CD14-positive monocyte (primary cell): Measurements from ENCODE around the gene CYTH4. TPM values are rescaled to one million over a fixed set of nuclear protein-coding genes. Genes with fewer than 3 reads are reported as not detected.

Experiments
- DNase-seq, 3 donors: peaks; one replicate each; pipeline ENCODE4 v3.0.0-alpha.2; 2011 to 2022
- H2AFZ ChIP-seq: 2 replicates; pipeline ENCODE4 v1.6.0; 2012; ENCODE audit warnings: mild to moderate bottlenecking, low read depth, low read length, inconsistent platforms; ENCODE audit not compliant: insufficient read depth, poor library complexity, severe bottlenecking
- H3K27ac ChIP-seq, 2 donors: 1 replicate in 1 of 2; 2 replicates in 1 of 2; pipeline ENCODE4 v1.5.1; 2012 to 2013; ENCODE audit warnings: low read length in 2 of 2, control low read depth in 1 of 2, inconsistent platforms in 1 of 2, low read depth in 1 of 2, mild to moderate bottlenecking in 1 of 2
- H3K27me3 ChIP-seq, 2 donors: one replicate each; pipeline versions ENCODE4 v1.6.0 to v1.6.1; 2011 to 2013; ENCODE audit warnings: low read length in 2 of 2; ENCODE audit not compliant: control insufficient read depth in 2 of 2, insufficient read depth in 2 of 2
- H3K36me3 ChIP-seq, 2 donors: replicated peaks in 1 of 2; 1 replicate in 1 of 2; 2 replicates in 1 of 2; pipeline versions ENCODE4 v1.5.1 to v1.6.1; 2012 to 2013; ENCODE audit warnings: low read length in 2 of 2, control low read depth in 1 of 2, inconsistent platforms in 1 of 2, mild to moderate bottlenecking in 1 of 2; ENCODE audit not compliant: insufficient read depth in 2 of 2, control insufficient read depth in 1 of 2
- H3K4me1 ChIP-seq, 2 donors: 1 replicate in 1 of 2; 2 replicates in 1 of 2; pipeline versions ENCODE4 v1.5.1 to v1.6.1; 2012 to 2013; ENCODE audit warnings: low read length in 2 of 2, control low read depth in 1 of 2, inconsistent platforms in 1 of 2, mild to moderate bottlenecking in 1 of 2, moderate library complexity in 1 of 2; ENCODE audit not compliant: insufficient read depth in 2 of 2, control insufficient read depth in 1 of 2
- H3K4me2 ChIP-seq: replicated peaks from 2 replicates; pipeline ENCODE3; 2012; ENCODE audit warnings: low read length, moderate library complexity, mild to moderate bottlenecking; ENCODE audit not compliant: poor library complexity, severe bottlenecking; ENCODE audit errors: extremely low read depth
- H3K4me3 ChIP-seq, 3 experiments: fragments of 200-600 bp in 1 of 3; sonication (generic) in 1 of 3; replicated peaks in 1 of 3; 1 replicate in 2 of 3; 2 replicates in 1 of 3; pipeline ENCODE4 v1.5.1; 2011 to 2013; ENCODE audit warnings: low read length in 3 of 3, mild to moderate bottlenecking in 3 of 3, control low read depth in 2 of 3, low read depth in 2 of 3, inconsistent platforms in 1 of 3, moderate library complexity in 1 of 3
- H3K79me2 ChIP-seq: 2 replicates; pipeline ENCODE4 v1.6.0; 2012; ENCODE audit warnings: mild to moderate bottlenecking, control low read depth, inconsistent platforms, low read length, moderate library complexity; ENCODE audit not compliant: insufficient read depth
- H3K9ac ChIP-seq: 2 replicates; pipeline ENCODE4 v1.6.0; 2017; ENCODE audit warnings: low read length, mild to moderate bottlenecking; ENCODE audit not compliant: insufficient read depth, poor library complexity, severe bottlenecking
- H3K9me3 ChIP-seq, 2 donors: replicated peaks in 1 of 2; 1 replicate in 1 of 2; 2 replicates in 1 of 2; pipeline versions ENCODE4 v1.5.1 to v1.6.1; 2012 to 2013; ENCODE audit warnings: low read length in 2 of 2, control low read depth in 1 of 2; ENCODE audit not compliant: control insufficient read depth in 1 of 2, insufficient read depth in 1 of 2
- H4K20me1 ChIP-seq: 2 replicates; pipeline ENCODE4 v1.6.0; 2012; ENCODE audit warnings: mild to moderate bottlenecking, low read length, control low read depth, moderate library complexity; ENCODE audit not compliant: insufficient read depth
- H3K27ac Mint-ChIP-seq, 7 donors: one replicate each; pipeline ENCODE4 v1.8.0; 2020; ENCODE audit warnings: mild to moderate bottlenecking in 7 of 7, mixed read lengths in 7 of 7, moderate library complexity in 6 of 7, inconsistent platforms in 2 of 7
- H3K27me3 Mint-ChIP-seq, 3 donors: one replicate each; pipeline ENCODE4 v1.8.0; 2021 to 2022; ENCODE audit warnings: low read depth in 3 of 3, mild to moderate bottlenecking in 3 of 3, mixed read lengths in 3 of 3, moderate library complexity in 3 of 3, inconsistent platforms in 1 of 3
- H3K36me3 Mint-ChIP-seq, 2 donors: one replicate each; pipeline ENCODE4 v1.8.0; 2020; ENCODE audit warnings: mixed read lengths in 2 of 2, inconsistent platforms in 1 of 2, mild to moderate bottlenecking in 1 of 2
- H3K4me1 Mint-ChIP-seq: one replicate; pipeline ENCODE4 v1.8.0; 2020; ENCODE audit warnings: mild to moderate bottlenecking, mixed read lengths
- H3K4me3 Mint-ChIP-seq, 2 donors: one replicate each; pipeline ENCODE4 v1.8.0; 2020; ENCODE audit warnings: mild to moderate bottlenecking in 2 of 2, mixed read lengths in 2 of 2, moderate library complexity in 1 of 2
- H3K9me3 Mint-ChIP-seq, 7 donors: one replicate each; pipeline ENCODE4 v1.8.0; 2020 to 2022; ENCODE audit warnings: mixed read lengths in 7 of 7, mild to moderate bottlenecking in 6 of 7, moderate library complexity in 6 of 7, inconsistent platforms in 2 of 7
- CTCF ChIP-seq: fragments of 200-600 bp; IDR thresholded peaks from one replicate; pipeline ENCODE4 v1.8.0; 2022; ENCODE audit warnings: antibody characterized with exemption, mild to moderate bottlenecking
- WGBS: methylation state at CpG from one replicate; pipeline ENCODE4 v1.1.5; 2013; ENCODE audit warnings: missing lambda C conversion rate; ENCODE audit not compliant: insufficient coverage; 5-methylcytosine and 5-hydroxymethylcytosine counted together
- intact Hi-C, 2 donors: fragments of 100-400 bp; cut with micrococcal nuclease; formaldehyde crosslinking; loops; one replicate each; pipeline versions ENCODE4 v1.15.0 to v1.15.1; 2023
- polyA plus RNA-seq, 3 donors: library from polyadenylated mRNA; depleted of rRNA in 1 of 3; unstranded in 2 of 3; stranded (reverse) in 1 of 3; fragments of 300-500 nt in 2 of 3; fragments of >200 nt in 1 of 3; fragmentation: Illumina TruSeq in 2 of 3; gene quantifications; 1 replicate in 2 of 3; 2 replicates in 1 of 3; pipeline ENCODE4 v1.2.3, GENCODE V29; 2012 to 2021

Gene CYTH4
- polyA plus RNA-seq, 3 donors, result 51.0 to 254 (median 70.0) TPM

- peaks cover 93 to 99% of the 10 kb centered on the region in 2 donors for H3K36me3 Mint-ChIP-seq
- peaks cover 97% of the 10 kb centered on the region for H3K4me1 Mint-ChIP-seq
- no peak for TF ChIP-seq CTCF
- intact Hi-C loops, result loop anchor here in 1 of 2 donors (2.0 to 5.0 kb wide), 2 partner anchors 16 to 34 kb away; no protein-coding TSS in a partner anchor
- DNase-seq, result peak in 1 of 3 donors; percentile 59
- Histone ChIP-seq H3K27ac (peak overlapping the region; percentile 73 to 96), H3K4me3 (peak overlapping the region in 1 of 3 experiments; percentile 38), H3K9me3 (no peaks in the 10 kb centered on the region), H3K27me3 (no peaks in the 10 kb centered on the region), H3K36me3 (peaks cover 84 to 96% of the 10 kb centered on the region in 2 donors), H3K4me2 (peak overlapping the region; percentile 22), H3K79me2 (peaks cover 54% of the 10 kb centered on the region), H2AFZ (no peak overlapping the region), H3K4me1 (peaks cover 100% of the 10 kb centered on the region in 2 donors), H4K20me1 (peaks cover 84% of the 10 kb centered on the region), H3K9ac (peak overlapping the region; percentile 51)
- peak overlapping the region; percentile 9 to 70 for H3K4me3 Mint-ChIP-seq
- H3K9me3 Mint-ChIP-seq, result peaks cover 0 to 4% (median 0%) of the 10 kb centered on the region in 7 donors
- peak overlapping the region; percentile 91 to 99 (median 97) for H3K27ac Mint-ChIP-seq
- WGBS, result 54% methylated on average over 2 of the region's 6 CpGs
- peaks cover 0 to 4% (median 2%) of the 10 kb centered on the region in 3 donors for H3K27me3 Mint-ChIP-seq
Measured at GRCh38 chr22:37301144-37301830, 19.0 kb downstream of the CYTH4 start.

GRCh38 chr22:37302674-37303555, 20.6 kb downstream of the CYTH4 start:
- peaks cover 97% of the 10 kb centered on the region for H3K4me1 Mint-ChIP-seq
- Histone ChIP-seq H3K79me2 (peaks cover 40% of the 10 kb centered on the region), H3K27me3 (no peaks in the 10 kb centered on the region), H4K20me1 (peaks cover 72% of the 10 kb centered on the region), H3K27ac (peak overlapping the region; percentile 96), H3K36me3 (peaks cover 77 to 84% of the 10 kb centered on the region in 2 donors), H3K4me3 (peak overlapping the region in 1 of 3 experiments; percentile 13), H3K4me1 (peaks cover 100% of the 10 kb centered on the region in 2 donors), H3K4me2 (no peak overlapping the region), H3K9me3 (no peaks in the 10 kb centered on the region), H2AFZ (no peak overlapping the region), H3K9ac (peak overlapping the region; percentile 63)
- intact Hi-C loops, result loop anchor here in 1 of 2 donors (5.0 kb wide), 1 partner anchor 36 kb away; no protein-coding TSS in a partner anchor
- H3K36me3 Mint-ChIP-seq, result peaks cover 88 to 96% of the 10 kb centered on the region in 2 donors
- DNase-seq, result no peak
- WGBS, result 94% methylated on average over 26 of the region's 31 CpGs
- no peak for TF ChIP-seq CTCF
- peak overlapping the region; percentile 87 to 99 (median 97) for H3K27ac Mint-ChIP-seq
- peaks cover 0 to 4% (median 2%) of the 10 kb centered on the region in 3 donors for H3K27me3 Mint-ChIP-seq
- peaks cover 0 to 4% (median 0%) of the 10 kb centered on the region in 7 donors for H3K9me3 Mint-ChIP-seq
- no peak overlapping the region for H3K4me3 Mint-ChIP-seq
